ENCODE measurements around the gene ATP8B3.

DNA sequence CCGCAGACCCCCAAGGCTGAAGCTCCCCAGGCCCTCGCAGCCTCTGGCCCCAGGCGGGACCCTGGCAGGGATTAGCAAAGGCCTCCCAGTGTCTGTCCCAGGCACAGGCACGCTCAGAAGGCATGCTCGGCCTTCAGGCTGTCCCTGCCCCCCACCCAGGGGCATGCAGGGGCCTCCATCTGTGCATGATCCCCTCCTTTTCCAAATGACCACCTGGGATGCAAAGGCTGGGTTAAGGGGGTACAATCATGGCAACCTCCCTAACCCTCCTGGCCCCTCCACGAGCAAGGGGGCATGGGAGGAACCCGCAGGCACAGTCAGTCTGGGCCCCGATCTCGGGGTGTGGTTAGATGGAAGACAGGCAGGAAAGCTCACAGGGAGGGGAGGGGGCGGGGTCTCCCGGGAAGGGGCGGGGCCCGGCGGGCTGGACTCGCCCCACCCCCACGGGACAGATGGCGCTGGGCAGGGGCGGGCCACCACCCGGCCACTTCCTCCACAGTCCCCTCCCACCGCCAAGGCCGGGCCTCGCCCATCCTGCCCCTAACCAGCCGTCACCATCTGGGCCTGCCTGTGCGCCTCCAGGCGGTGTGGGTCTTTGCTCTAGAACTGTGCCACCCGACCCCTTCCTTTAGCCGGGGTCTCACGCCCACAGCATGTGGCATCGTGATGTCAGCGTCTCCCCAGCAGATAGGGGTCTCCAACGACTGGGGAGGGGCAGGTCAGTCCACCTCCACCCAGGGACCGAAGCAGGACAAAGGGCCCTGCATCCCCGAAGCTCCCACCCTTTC is 43.2 kb upstream of the ATP8B3 start:
- TF ChIP-seq GATA2 (IDR thresholded peaks at IDR 0.05; ENCODE audit: low read depth, low read length) (no peak), GATA3 (IDR thresholded peaks at IDR 0.05; ENCODE audit: low read depth, low read length) (no peak)

All from SH-SY5Y (cell line).